ENCODE measurements around the gene PTBP2.

DNA sequence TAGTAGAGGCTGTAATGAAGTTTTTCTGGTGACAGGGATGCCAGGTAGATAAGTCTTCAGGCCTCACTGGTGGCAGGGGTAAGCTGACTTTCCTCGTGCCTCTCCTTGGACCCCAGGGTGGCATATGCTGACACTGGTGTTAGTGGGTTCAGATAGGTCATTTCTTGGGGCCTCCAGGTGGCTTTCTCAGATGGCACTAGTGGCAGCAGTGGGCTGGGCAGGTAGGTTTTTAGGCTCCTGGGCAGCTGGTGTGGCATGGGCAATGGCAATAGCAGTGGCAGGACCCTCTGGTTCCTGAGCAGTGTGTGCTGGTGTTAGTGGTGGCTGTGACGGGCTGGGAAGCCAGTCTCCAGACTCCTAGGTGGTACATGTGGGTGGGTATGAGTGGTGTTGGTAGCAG lies 140.3 kb downstream of the PTBP2 start:
- TF ChIP-seq, protein P1, sequence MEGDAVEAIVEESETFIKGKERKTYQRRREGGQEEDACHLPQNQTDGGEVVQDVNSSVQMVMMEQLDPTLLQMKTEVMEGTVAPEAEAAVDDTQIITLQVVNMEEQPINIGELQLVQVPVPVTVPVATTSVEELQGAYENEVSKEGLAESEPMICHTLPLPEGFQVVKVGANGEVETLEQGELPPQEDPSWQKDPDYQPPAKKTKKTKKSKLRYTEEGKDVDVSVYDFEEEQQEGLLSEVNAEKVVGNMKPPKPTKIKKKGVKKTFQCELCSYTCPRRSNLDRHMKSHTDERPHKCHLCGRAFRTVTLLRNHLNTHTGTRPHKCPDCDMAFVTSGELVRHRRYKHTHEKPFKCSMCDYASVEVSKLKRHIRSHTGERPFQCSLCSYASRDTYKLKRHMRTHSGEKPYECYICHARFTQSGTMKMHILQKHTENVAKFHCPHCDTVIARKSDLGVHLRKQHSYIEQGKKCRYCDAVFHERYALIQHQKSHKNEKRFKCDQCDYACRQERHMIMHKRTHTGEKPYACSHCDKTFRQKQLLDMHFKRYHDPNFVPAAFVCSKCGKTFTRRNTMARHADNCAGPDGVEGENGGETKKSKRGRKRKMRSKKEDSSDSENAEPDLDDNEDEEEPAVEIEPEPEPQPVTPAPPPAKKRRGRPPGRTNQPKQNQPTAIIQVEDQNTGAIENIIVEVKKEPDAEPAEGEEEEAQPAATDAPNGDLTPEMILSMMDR (IDR thresholded peaks at IDR 0.05; ENCODE audit: low read depth, low read length, missing input control): no peak
- no peak for TF ChIP-seq TAF1 (conservative IDR thresholded peaks at IDR 0.05)
- TF ChIP-seq, protein P2, sequence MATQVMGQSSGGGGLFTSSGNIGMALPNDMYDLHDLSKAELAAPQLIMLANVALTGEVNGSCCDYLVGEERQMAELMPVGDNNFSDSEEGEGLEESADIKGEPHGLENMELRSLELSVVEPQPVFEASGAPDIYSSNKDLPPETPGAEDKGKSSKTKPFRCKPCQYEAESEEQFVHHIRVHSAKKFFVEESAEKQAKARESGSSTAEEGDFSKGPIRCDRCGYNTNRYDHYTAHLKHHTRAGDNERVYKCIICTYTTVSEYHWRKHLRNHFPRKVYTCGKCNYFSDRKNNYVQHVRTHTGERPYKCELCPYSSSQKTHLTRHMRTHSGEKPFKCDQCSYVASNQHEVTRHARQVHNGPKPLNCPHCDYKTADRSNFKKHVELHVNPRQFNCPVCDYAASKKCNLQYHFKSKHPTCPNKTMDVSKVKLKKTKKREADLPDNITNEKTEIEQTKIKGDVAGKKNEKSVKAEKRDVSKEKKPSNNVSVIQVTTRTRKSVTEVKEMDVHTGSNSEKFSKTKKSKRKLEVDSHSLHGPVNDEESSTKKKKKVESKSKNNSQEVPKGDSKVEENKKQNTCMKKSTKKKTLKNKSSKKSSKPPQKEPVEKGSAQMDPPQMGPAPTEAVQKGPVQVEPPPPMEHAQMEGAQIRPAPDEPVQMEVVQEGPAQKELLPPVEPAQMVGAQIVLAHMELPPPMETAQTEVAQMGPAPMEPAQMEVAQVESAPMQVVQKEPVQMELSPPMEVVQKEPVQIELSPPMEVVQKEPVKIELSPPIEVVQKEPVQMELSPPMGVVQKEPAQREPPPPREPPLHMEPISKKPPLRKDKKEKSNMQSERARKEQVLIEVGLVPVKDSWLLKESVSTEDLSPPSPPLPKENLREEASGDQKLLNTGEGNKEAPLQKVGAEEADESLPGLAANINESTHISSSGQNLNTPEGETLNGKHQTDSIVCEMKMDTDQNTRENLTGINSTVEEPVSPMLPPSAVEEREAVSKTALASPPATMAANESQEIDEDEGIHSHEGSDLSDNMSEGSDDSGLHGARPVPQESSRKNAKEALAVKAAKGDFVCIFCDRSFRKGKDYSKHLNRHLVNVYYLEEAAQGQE (IDR thresholded peaks at IDR 0.05): no peak
- no peak for TF ChIP-seq SP1 (IDR thresholded peaks at IDR 0.05)
- no peak for TF ChIP-seq EGR1 (IDR thresholded peaks at IDR 0.05; ENCODE audit: low read depth in 2 of 2)

Measured in liver (tissue), 3 donors.